Measurements from ENCODE around the gene SDHD. TPM values are rescaled to one million over a fixed set of nuclear protein-coding genes. Genes with fewer than 3 reads are reported as not detected.

The SDHD gene
- total and polyA plus RNA-seq, 10 of the 15 experiments (the other 5 are each of a cell fraction or from before 2014, with no cell fraction given), result 114 to 775 (median 187) TPM

DNA sequence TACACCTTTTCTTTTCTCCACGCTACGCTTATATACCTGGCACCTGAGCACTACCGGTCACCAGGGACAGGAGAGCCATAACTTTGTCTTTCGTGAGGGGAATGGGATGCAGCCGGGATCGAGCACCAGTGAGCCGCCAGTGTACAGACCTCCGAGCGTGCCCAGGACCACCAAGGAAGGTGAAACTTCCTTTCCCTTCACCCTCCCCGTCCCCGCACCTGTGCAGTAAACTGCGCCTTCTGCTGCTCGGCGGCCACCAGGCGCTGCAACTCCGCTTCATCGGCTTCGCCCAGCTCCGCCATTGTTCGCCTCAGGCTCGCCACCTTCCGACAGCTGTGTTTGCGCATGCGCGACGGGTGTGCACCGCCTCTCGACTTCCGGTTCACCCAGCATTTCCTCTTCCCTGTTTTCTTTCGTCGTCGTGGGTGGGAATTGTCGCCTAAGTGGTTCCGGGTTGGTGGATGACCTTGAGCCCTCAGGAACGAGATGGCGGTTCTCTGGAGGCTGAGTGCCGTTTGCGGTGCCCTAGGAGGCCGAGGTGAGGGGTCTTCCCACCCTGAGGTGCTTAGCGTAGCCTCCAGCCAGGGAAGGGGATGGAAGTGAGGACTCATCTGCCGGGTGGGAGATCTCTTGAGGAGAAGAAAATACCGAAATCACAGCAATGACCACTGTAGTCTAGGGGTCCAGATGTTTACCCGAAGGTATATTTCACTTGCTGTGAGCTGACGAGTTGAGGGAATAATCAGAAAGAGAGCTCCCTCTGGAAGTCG is at the start of gene SDHD, which contains the start of gene TIMM8B (continued):
- TF ChIP-seq, protein P1, sequence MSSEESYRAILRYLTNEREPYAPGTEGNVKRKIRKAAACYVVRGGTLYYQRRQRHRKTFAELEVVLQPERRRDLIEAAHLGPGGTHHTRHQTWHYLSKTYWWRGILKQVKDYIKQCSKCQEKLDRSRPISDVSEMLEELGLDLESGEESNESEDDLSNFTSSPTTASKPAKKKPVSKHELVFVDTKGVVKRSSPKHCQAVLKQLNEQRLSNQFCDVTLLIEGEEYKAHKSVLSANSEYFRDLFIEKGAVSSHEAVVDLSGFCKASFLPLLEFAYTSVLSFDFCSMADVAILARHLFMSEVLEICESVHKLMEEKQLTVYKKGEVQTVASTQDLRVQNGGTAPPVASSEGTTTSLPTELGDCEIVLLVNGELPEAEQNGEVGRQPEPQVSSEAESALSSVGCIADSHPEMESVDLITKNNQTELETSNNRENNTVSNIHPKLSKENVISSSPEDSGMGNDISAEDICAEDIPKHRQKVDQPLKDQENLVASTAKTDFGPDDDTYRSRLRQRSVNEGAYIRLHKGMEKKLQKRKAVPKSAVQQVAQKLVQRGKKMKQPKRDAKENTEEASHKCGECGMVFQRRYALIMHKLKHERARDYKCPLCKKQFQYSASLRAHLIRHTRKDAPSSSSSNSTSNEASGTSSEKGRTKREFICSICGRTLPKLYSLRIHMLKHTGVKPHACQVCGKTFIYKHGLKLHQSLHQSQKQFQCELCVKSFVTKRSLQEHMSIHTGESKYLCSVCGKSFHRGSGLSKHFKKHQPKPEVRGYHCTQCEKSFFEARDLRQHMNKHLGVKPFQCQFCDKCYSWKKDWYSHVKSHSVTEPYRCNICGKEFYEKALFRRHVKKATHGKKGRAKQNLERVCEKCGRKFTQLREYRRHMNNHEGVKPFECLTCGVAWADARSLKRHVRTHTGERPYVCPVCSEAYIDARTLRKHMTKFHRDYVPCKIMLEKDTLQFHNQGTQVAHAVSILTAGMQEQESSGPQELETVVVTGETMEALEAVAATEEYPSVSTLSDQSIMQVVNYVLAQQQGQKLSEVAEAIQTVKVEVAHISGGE (CRISPR knock-in tag; IDR thresholded peaks at IDR 0.05), result peak; percentile 45; the same call in 1 of the 2 replicates
- TF ChIP-seq SUZ12 (IDR thresholded peaks at IDR 0.05; ENCODE audit: unreplicated experiment), result no peak
- TF ChIP-seq SP1 (IDR thresholded peaks at IDR 0.05; ENCODE audit: low read depth, low read length), result peak; percentile 34
- TF ChIP-seq, protein P2, sequence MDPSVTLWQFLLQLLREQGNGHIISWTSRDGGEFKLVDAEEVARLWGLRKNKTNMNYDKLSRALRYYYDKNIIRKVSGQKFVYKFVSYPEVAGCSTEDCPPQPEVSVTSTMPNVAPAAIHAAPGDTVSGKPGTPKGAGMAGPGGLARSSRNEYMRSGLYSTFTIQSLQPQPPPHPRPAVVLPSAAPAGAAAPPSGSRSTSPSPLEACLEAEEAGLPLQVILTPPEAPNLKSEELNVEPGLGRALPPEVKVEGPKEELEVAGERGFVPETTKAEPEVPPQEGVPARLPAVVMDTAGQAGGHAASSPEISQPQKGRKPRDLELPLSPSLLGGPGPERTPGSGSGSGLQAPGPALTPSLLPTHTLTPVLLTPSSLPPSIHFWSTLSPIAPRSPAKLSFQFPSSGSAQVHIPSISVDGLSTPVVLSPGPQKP (IDR thresholded peaks at IDR 0.05; ENCODE audit: low read depth, low read length), result peak; percentile 76
- TF ChIP-seq RELA (IDR thresholded peaks at IDR 0.05; ENCODE audit: borderline replicate concordance, partially characterized antibody), result peak; percentile 61
- TF ChIP-seq KLF5 (IDR thresholded peaks at IDR 0.05; ENCODE audit: partially characterized antibody), result peak; percentile 57
- TF ChIP-seq STAT3 (IDR thresholded peaks at IDR 0.05; ENCODE audit: low read depth, low read length), result no peak
- peak; percentile 77; the same call in 1 of the 2 replicates for TF ChIP-seq CREM (IDR thresholded peaks at IDR 0.05; ENCODE audit: low read depth)
- peak; percentile 67; a peak in 3 of 4 replicates for TF ChIP-seq IKZF2 (IDR thresholded peaks at IDR 0.05)
- TF ChIP-seq, protein P3, sequence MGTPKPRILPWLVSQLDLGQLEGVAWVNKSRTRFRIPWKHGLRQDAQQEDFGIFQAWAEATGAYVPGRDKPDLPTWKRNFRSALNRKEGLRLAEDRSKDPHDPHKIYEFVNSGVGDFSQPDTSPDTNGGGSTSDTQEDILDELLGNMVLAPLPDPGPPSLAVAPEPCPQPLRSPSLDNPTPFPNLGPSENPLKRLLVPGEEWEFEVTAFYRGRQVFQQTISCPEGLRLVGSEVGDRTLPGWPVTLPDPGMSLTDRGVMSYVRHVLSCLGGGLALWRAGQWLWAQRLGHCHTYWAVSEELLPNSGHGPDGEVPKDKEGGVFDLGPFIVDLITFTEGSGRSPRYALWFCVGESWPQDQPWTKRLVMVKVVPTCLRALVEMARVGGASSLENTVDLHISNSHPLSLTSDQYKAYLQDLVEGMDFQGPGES (IDR thresholded peaks at IDR 0.05), result no peak
- TF ChIP-seq ASH2L (IDR thresholded peaks at IDR 0.05; ENCODE audit: borderline replicate concordance, low read depth), result no peak
- TF ChIP-seq, protein P4, sequence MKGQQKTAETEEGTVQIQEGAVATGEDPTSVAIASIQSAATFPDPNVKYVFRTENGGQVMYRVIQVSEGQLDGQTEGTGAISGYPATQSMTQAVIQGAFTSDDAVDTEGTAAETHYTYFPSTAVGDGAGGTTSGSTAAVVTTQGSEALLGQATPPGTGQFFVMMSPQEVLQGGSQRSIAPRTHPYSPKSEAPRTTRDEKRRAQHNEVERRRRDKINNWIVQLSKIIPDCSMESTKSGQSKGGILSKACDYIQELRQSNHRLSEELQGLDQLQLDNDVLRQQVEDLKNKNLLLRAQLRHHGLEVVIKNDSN (IDR thresholded peaks at IDR 0.05; ENCODE audit: borderline replicate concordance, extremely low read length, insufficient read depth, low read depth, low read length), result no peak
- no peak; the same call in 1 of the 2 replicates for TF ChIP-seq MXI1 (IDR thresholded peaks at IDR 0.05; ENCODE audit: low read depth, low read length)
- peak; percentile 97 for TF ChIP-seq ESRRA (IDR thresholded peaks at IDR 0.05; ENCODE audit: low read length)
- no peak for TF ChIP-seq NFXL1 (IDR thresholded peaks at IDR 0.05; ENCODE audit: borderline replicate concordance)
- peak; percentile 58 for TF ChIP-seq EED (IDR thresholded peaks at IDR 0.05; ENCODE audit: low read depth)
- TF ChIP-seq SMARCA5 (IDR thresholded peaks at IDR 0.05), result no peak
- no peak for TF ChIP-seq ZNF274 (IDR thresholded peaks at IDR 0.05; ENCODE audit: insufficient read depth, insufficient read length)
- TF ChIP-seq HDGF (IDR thresholded peaks at IDR 0.05), result peak; percentile 83; the same call in 1 of the 2 replicates
- TF ChIP-seq, protein P5, sequence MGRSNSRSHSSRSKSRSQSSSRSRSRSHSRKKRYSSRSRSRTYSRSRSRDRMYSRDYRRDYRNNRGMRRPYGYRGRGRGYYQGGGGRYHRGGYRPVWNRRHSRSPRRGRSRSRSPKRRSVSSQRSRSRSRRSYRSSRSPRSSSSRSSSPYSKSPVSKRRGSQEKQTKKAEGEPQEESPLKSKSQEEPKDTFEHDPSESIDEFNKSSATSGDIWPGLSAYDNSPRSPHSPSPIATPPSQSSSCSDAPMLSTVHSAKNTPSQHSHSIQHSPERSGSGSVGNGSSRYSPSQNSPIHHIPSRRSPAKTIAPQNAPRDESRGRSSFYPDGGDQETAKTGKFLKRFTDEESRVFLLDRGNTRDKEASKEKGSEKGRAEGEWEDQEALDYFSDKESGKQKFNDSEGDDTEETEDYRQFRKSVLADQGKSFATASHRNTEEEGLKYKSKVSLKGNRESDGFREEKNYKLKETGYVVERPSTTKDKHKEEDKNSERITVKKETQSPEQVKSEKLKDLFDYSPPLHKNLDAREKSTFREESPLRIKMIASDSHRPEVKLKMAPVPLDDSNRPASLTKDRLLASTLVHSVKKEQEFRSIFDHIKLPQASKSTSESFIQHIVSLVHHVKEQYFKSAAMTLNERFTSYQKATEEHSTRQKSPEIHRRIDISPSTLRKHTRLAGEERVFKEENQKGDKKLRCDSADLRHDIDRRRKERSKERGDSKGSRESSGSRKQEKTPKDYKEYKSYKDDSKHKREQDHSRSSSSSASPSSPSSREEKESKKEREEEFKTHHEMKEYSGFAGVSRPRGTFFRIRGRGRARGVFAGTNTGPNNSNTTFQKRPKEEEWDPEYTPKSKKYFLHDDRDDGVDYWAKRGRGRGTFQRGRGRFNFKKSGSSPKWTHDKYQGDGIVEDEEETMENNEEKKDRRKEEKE (IDR thresholded peaks at IDR 0.05), result no peak
